H9 (cell line): Measurements from ENCODE around the gene TEF. TPM values are rescaled to one million over a fixed set of nuclear protein-coding genes. Genes with fewer than 3 reads are reported as not detected.

Experiments used
- DNase-seq: peaks from one replicate; pipeline ENCODE4 v3.0.0-alpha.2; 2017
- H2AFZ ChIP-seq: one replicate; pipeline ENCODE4 v1.6.1; 2013; ENCODE audit warnings: mild to moderate bottlenecking, low read length, control low read depth, moderate library complexity
- H2AK5ac ChIP-seq: 2 replicates; pipeline ENCODE4 v1.6.1; 2013; ENCODE audit warnings: low read length, control low read depth, mixed read lengths; ENCODE audit not compliant: insufficient read length
- H2BK120ac ChIP-seq: one replicate; pipeline ENCODE4 v1.6.1; 2013; ENCODE audit warnings: low read depth, mild to moderate bottlenecking, low read length, control low read depth, inconsistent platforms; ENCODE audit not compliant: poor library complexity, severe bottlenecking
- H2BK12ac ChIP-seq: 2 replicates; pipeline ENCODE4 v1.6.1; 2013; ENCODE audit warnings: low read length, control low read depth, mixed read lengths, low read depth; ENCODE audit not compliant: insufficient read length
- H2BK15ac ChIP-seq: 2 replicates; pipeline ENCODE4 v1.6.1; 2013; ENCODE audit warnings: low read depth, low read length, control low read depth
- H2BK20ac ChIP-seq: one replicate; pipeline ENCODE4 v1.6.1; 2013; ENCODE audit warnings: low read depth, mild to moderate bottlenecking, low read length, control low read depth, inconsistent platforms; ENCODE audit not compliant: poor library complexity, severe bottlenecking
- H2BK5ac ChIP-seq: 2 replicates; pipeline ENCODE4 v1.6.1; 2013; ENCODE audit warnings: low read length, control low read depth, mixed read lengths; ENCODE audit not compliant: insufficient read length
- H3K14ac ChIP-seq: 2 replicates; pipeline ENCODE4 v1.6.1; 2013; ENCODE audit warnings: low read length, control low read depth; ENCODE audit not compliant: insufficient read depth
- H3K18ac ChIP-seq: 2 replicates; pipeline ENCODE4 v1.6.1; 2013; ENCODE audit warnings: low read depth, mild to moderate bottlenecking, mixed read lengths, low read length, control low read depth; ENCODE audit not compliant: insufficient read length
- H3K23ac ChIP-seq: 2 replicates; pipeline ENCODE4 v1.6.1; 2013; ENCODE audit warnings: low read length, control low read depth, mixed read lengths, low read depth; ENCODE audit not compliant: insufficient read length
- H3K23me2 ChIP-seq: 2 replicates; pipeline ENCODE4 v1.6.1; 2013; ENCODE audit warnings: low read depth, mild to moderate bottlenecking, mixed read lengths, low read length, control low read depth; ENCODE audit not compliant: insufficient read length, poor library complexity, severe bottlenecking
- H3K27ac ChIP-seq: 2 replicates; pipeline ENCODE4 v1.5.1; 2013; ENCODE audit warnings: low read length, control low read depth, mixed read lengths, low read depth; ENCODE audit not compliant: insufficient read length
- H3K27me3 ChIP-seq: 2 replicates; pipeline ENCODE4 v1.6.1; 2013; ENCODE audit warnings: low read length, control low read depth, inconsistent platforms; ENCODE audit not compliant: insufficient read depth
- H3K4ac ChIP-seq: 2 replicates; pipeline ENCODE4 v1.6.1; 2013; ENCODE audit warnings: low read depth, mild to moderate bottlenecking, control low read depth, inconsistent platforms, low read length, moderate library complexity
- H3K4me1 ChIP-seq: 2 replicates; pipeline ENCODE4 v1.6.1; 2013; ENCODE audit warnings: low read length, control low read depth, inconsistent platforms; ENCODE audit not compliant: insufficient read depth
- H3K4me2 ChIP-seq: 2 replicates; pipeline ENCODE4 v1.6.1; 2013; ENCODE audit warnings: low read length, control low read depth, mixed read lengths; ENCODE audit not compliant: insufficient read length, insufficient read depth
- H3K56ac ChIP-seq: 2 replicates; pipeline ENCODE4 v1.6.1; 2013; ENCODE audit warnings: low read depth, mild to moderate bottlenecking, mixed read lengths, low read length, control low read depth; ENCODE audit not compliant: insufficient read length
- H3K79me1 ChIP-seq: 2 replicates; pipeline ENCODE4 v1.6.1; 2013; ENCODE audit warnings: low read depth, mild to moderate bottlenecking, moderate library complexity, low read length, control low read depth, inconsistent platforms; ENCODE audit not compliant: insufficient read depth, poor library complexity, severe bottlenecking
- H3K79me2 ChIP-seq: 2 replicates; pipeline ENCODE4 v1.6.1; 2013; ENCODE audit warnings: low read length, control low read depth, inconsistent platforms; ENCODE audit not compliant: insufficient read depth
- H3K9ac ChIP-seq: 2 replicates; pipeline ENCODE4 v1.6.1; 2013; ENCODE audit warnings: low read length, control low read depth, mixed read lengths; ENCODE audit not compliant: insufficient read length; ENCODE audit errors: extremely low read depth
- H3K9me3 ChIP-seq: one replicate; pipeline ENCODE4 v1.6.1; 2013; ENCODE audit warnings: low read depth, low read length, inconsistent platforms; ENCODE audit not compliant: control insufficient read depth
- H3T11ph ChIP-seq: one replicate; pipeline ENCODE4 v1.6.1; 2013; ENCODE audit warnings: mild to moderate bottlenecking, low read length, control low read depth, inconsistent platforms
- H4K20me1 ChIP-seq: one replicate; pipeline ENCODE4 v1.6.1; 2013; ENCODE audit not compliant: control insufficient read depth, insufficient read length, insufficient read depth
- H4K5ac ChIP-seq: 2 replicates; pipeline ENCODE4 v1.6.1; 2013; ENCODE audit warnings: low read depth, mild to moderate bottlenecking, mixed read lengths, low read length, control low read depth; ENCODE audit not compliant: insufficient read length
- H4K8ac ChIP-seq: replicated peaks from 2 replicates; pipeline ENCODE4 v1.6.1; 2013; ENCODE audit warnings: low read length, control low read depth, mixed read lengths, low read depth; ENCODE audit not compliant: insufficient read length
- H4K91ac ChIP-seq: 2 replicates; pipeline ENCODE4 v1.6.1; 2013; ENCODE audit warnings: low read depth, mild to moderate bottlenecking, moderate library complexity, mixed read lengths, low read length, control low read depth; ENCODE audit not compliant: insufficient read length
- H3K27ac Mint-ChIP-seq, 3 experiments: 2 replicates in 2 of 3; 3 replicates in 1 of 3; pipeline ENCODE4 v1.8.0; 2020 to 2021; ENCODE audit warnings: mixed read lengths in 3 of 3, mild to moderate bottlenecking in 1 of 3, moderate library complexity in 1 of 3
- H3K27me3 Mint-ChIP-seq: 2 replicates; pipeline ENCODE4 v1.8.0; 2021; ENCODE audit warnings: low read depth, mild to moderate bottlenecking, moderate library complexity, mixed read lengths
- H3K36me3 Mint-ChIP-seq, 3 experiments: 2 replicates in 2 of 3; 3 replicates in 1 of 3; pipeline ENCODE4 v1.8.0; 2020 to 2021; ENCODE audit warnings: low read depth in 3 of 3, mixed read lengths in 3 of 3; ENCODE audit not compliant: insufficient read depth in 1 of 3
- H3K4me1 Mint-ChIP-seq, 2 experiments: 2 replicates each; pipeline ENCODE4 v1.8.0; 2020; ENCODE audit warnings: mixed read lengths in 2 of 2
- H3K4me3 Mint-ChIP-seq, 2 experiments: 2 replicates in 1 of 2; 3 replicates in 1 of 2; pipeline ENCODE4 v1.8.0; 2020 to 2021; ENCODE audit warnings: mild to moderate bottlenecking in 2 of 2, mixed read lengths in 2 of 2, moderate library complexity in 1 of 2
- H3K9me3 Mint-ChIP-seq, 2 experiments: 2 replicates in 1 of 2; 3 replicates in 1 of 2; pipeline ENCODE4 v1.8.0; 2020; ENCODE audit warnings: mild to moderate bottlenecking in 2 of 2, mixed read lengths in 2 of 2, moderate library complexity in 1 of 2
- CTCF ChIP-seq: fragments of 200-600 bp; sonication (generic); conservative IDR thresholded peaks from 3 replicates; pipeline ENCODE4 v1.8.0; 2021; ENCODE audit warnings: antibody characterized with exemption, mild to moderate bottlenecking
- WGBS: extraction: QIAGEN DNeasy Blood & Tissue Kit; methylation state at CpG from one replicate; pipeline ENCODE4 v1.1.7; 2013; ENCODE audit warnings: missing lambda C conversion rate, low lambda C conversion rate, mixed read lengths; ENCODE audit not compliant: insufficient read length; ENCODE audit errors: extremely low coverage; 5-methylcytosine and 5-hydroxymethylcytosine counted together
- total RNA-seq: library from RNA; stranded (reverse); gene quantifications from 2 replicates; pipeline ENCODE4 v1.2.1, GENCODE V29; 2021

TEF gene
- total RNA-seq, 1 experiment from 2014 or later: 17.9 TPM

DNA sequence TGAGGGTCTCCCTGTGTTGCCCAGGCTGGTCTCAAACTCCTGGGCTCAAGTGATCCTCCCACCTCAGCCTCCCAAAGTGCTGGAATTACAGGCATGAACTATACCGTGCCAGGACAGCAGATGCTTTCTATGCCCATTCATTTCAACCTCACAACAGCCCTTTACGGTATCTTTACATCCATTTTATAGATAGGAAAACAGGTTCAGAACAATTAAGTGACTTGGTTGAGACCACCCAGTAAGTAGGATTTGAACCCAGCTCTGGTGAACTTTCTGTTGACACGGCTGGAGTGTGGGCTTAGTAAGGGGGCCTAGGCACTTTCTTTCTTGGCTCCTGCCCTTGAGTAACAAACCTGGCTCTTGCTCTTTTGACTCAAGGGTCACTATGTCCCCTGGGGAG lies 25.7 kb downstream of the TEF start:
- H3K23me2 ChIP-seq: no peaks in the 10 kb centered on the region
- Mint-ChIP-seq H3K27ac (no peak overlapping the region), H3K4me1 (peaks cover 13 to 15% of the 10 kb centered on the region in 2 experiments)

More for the DNA sequence above, 25.7 kb downstream of the TEF start:
- H3K18ac ChIP-seq: no peak overlapping the region
- H2BK120ac ChIP-seq: no peak overlapping the region
- H3K27ac ChIP-seq: no peak overlapping the region
- H2AK5ac ChIP-seq: no peak overlapping the region
- no peak overlapping the region for H3K14ac ChIP-seq
- H4K8ac ChIP-seq: no peak overlapping the region
- Mint-ChIP-seq H3K36me3 (no peaks in the 10 kb centered on the region), H3K9me3 (no peaks in the 10 kb centered on the region), H3K27me3 (peaks cover 1% of the 10 kb centered on the region), H3K4me3 (peak overlapping the region in 1 of 2 experiments; percentile 40; a peak in 2 of 5 replicates)
- no peak overlapping the region for H3K23ac ChIP-seq
- no peaks in the 10 kb centered on the region for H3K79me2 ChIP-seq
- no peak overlapping the region for H2AFZ ChIP-seq
- H4K20me1 ChIP-seq: no peaks in the 10 kb centered on the region
- H4K5ac ChIP-seq: no peak overlapping the region
- H4K91ac ChIP-seq: no peak overlapping the region
- H2BK12ac ChIP-seq: no peak overlapping the region
- no peaks in the 10 kb centered on the region for H3K9me3 ChIP-seq
- H3K4me2 ChIP-seq: no peak overlapping the region
- H3K4ac ChIP-seq: no peak overlapping the region
- no peak overlapping the region for H2BK20ac ChIP-seq
- H3K56ac ChIP-seq: no peak overlapping the region
- no peaks in the 10 kb centered on the region for H3K27me3 ChIP-seq
- no peak for TF ChIP-seq CTCF
- no peaks in the 10 kb centered on the region for H3K79me1 ChIP-seq
- no peak overlapping the region for H2BK15ac ChIP-seq
- H3T11ph ChIP-seq: no peak overlapping the region
- no peak for DNase-seq
- H3K4me1 ChIP-seq: no peaks in the 10 kb centered on the region
- H2BK5ac ChIP-seq: no peak overlapping the region
- no peak overlapping the region for H3K9ac ChIP-seq
- no CpG with 5 or more reads among the region's 3 CpGs for WGBS
